ENCODE data around the gene C1orf116. TPM values are rescaled to one million over a fixed set of nuclear protein-coding genes. Genes with fewer than 3 reads are reported as not detected.

C1orf116 gene
- polyA plus RNA-seq, 1 donor from 2014 or later = not detected

- no peaks in the 10 kb centered on the region for H3K27me3 ChIP-seq (ENCODE audit: insufficient read depth, low read depth, low read length)
- H3K27ac ChIP-seq (ENCODE audit: low read length) = no peak overlapping the region
- no peaks in the 10 kb centered on the region for H3K9me3 ChIP-seq (ENCODE audit: low read length)
- H3K4me2 ChIP-seq (ENCODE audit: low read length) = no peak overlapping the region
- H3K4me3 ChIP-seq (ENCODE audit: low read length) = no peak overlapping the region
- H3K9me2 ChIP-seq (ENCODE audit: insufficient read depth, low read length) = no peaks in the 10 kb centered on the region
- H2AFZ ChIP-seq (ENCODE audit: low read depth, low read length) = no peak overlapping the region
- H3F3A ChIP-seq (ENCODE audit: insufficient read depth, low read length, poor library complexity, severe bottlenecking) = no peaks in the 10 kb centered on the region
- H3K9ac ChIP-seq (ENCODE audit: low read length) = no peak overlapping the region
- no peaks in the 10 kb centered on the region for H3K36me3 ChIP-seq (ENCODE audit: insufficient read depth, low read length)
- H3K79me2 ChIP-seq (replicated peaks; ENCODE audit: insufficient read depth, low read length) = no peaks in the 10 kb centered on the region
- TF ChIP-seq SMC3 (conservative IDR thresholded peaks at IDR 0.05; ENCODE audit: poor library complexity) = no peak
- TF ChIP-seq REST (IDR thresholded peaks at IDR 0.05; ENCODE audit: borderline replicate concordance) = no peak
- no peak for TF ChIP-seq EZH2 (IDR thresholded peaks at IDR 0.05; ENCODE audit: borderline replicate concordance, insufficient read depth, low read length, poor library complexity, severe bottlenecking)
- TF ChIP-seq RAD21 (conservative IDR thresholded peaks at IDR 0.05) = no peak
- no peak for TF ChIP-seq MXI1 (conservative IDR thresholded peaks at IDR 0.05; ENCODE audit: poor library complexity, severe bottlenecking)
- TF ChIP-seq, protein P1, sequence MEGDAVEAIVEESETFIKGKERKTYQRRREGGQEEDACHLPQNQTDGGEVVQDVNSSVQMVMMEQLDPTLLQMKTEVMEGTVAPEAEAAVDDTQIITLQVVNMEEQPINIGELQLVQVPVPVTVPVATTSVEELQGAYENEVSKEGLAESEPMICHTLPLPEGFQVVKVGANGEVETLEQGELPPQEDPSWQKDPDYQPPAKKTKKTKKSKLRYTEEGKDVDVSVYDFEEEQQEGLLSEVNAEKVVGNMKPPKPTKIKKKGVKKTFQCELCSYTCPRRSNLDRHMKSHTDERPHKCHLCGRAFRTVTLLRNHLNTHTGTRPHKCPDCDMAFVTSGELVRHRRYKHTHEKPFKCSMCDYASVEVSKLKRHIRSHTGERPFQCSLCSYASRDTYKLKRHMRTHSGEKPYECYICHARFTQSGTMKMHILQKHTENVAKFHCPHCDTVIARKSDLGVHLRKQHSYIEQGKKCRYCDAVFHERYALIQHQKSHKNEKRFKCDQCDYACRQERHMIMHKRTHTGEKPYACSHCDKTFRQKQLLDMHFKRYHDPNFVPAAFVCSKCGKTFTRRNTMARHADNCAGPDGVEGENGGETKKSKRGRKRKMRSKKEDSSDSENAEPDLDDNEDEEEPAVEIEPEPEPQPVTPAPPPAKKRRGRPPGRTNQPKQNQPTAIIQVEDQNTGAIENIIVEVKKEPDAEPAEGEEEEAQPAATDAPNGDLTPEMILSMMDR (IDR thresholded peaks at IDR 0.05; ENCODE audit: poor library complexity, severe bottlenecking) = no peak
- no peak for TF ChIP-seq EP300 (conservative IDR thresholded peaks at IDR 0.05; ENCODE audit: poor library complexity, severe bottlenecking)
- TF ChIP-seq TAF1 (IDR thresholded peaks at IDR 0.05; ENCODE audit: low read depth) = no peak
- TF ChIP-seq POLR2AphosphoS5 (IDR thresholded peaks at IDR 0.05) = no peak
- no peaks in the 10 kb centered on the region for H4K20me1 ChIP-seq (ENCODE audit: insufficient read depth)
Observed at GRCh38 chr1:206971029-206971655, 61.4 kb downstream of the C1orf116 start.

GRCh38 chr1:206970446-206970845 is 62.1 kb downstream of the C1orf116 start, which contains the start of gene FCAMR:
Gene FCAMR (minus strand): TSS chr1:206970460. CDS start chr1:206970125, 335 bp downstream.
- Histone ChIP-seq H4K20me1 (ENCODE audit: insufficient read depth) (no peaks in the 10 kb centered on the region), H3K9me2 (ENCODE audit: insufficient read depth, low read length) (no peaks in the 10 kb centered on the region), H3K9ac (ENCODE audit: low read length) (no peak within 1 kb of the TSS), H3K27me3 (ENCODE audit: insufficient read depth, low read depth, low read length) (no peaks in the 10 kb centered on the region), H3K36me3 (ENCODE audit: insufficient read depth, low read length) (no peaks in the 10 kb centered on the region), H3K4me2 (ENCODE audit: low read length) (no peak within 1 kb of the TSS), H3K79me2 (replicated peaks; ENCODE audit: insufficient read depth, low read length) (no peaks in the 10 kb centered on the region), H3K9me3 (ENCODE audit: low read length) (no peaks in the 10 kb centered on the region), H3K4me3 (ENCODE audit: low read length) (no peak within 1 kb of the TSS), H3F3A (ENCODE audit: insufficient read depth, low read length, poor library complexity, severe bottlenecking) (no peaks in the 10 kb centered on the region), H3K27ac (ENCODE audit: low read length) (no peak within 1 kb of the TSS), H2AFZ (ENCODE audit: low read depth, low read length) (no peak within 1 kb of the TSS)
- no peak for TF ChIP-seq MXI1 (conservative IDR thresholded peaks at IDR 0.05; ENCODE audit: poor library complexity, severe bottlenecking)

Measured in neural cell (in vitro differentiated cells).